Activated CD4-positive, CD25-positive, alpha-beta regulatory T cell treated with anti-CD3 and anti-CD28 coated beads, Interleukin-2, amount 50 U/mL, for 72 hours (primary cell): ENCODE measurements around the gene ST3GAL3.

Experiments
- DNase-seq: peaks from one replicate; pipeline ENCODE4 v3.0.0; 2021

ST3GAL3 gene

GRCh38 chr1:43707190-43708001 is at the start of gene ST3GAL3:
Gene ST3GAL3 (plus strand): TSS chr1:43707536. CDS start chr1:43736263, 28,727 bp downstream.
- DNase-seq, result peak; percentile 93

- no peak for DNase-seq
These were observed 47.8 kb upstream of the ST3GAL3 start for GRCh38 chr1:43659212-43660166.

- no peak for DNase-seq
These were observed 47.0 kb upstream of the ST3GAL3 start for GRCh38 chr1:43660355-43660754.

GRCh38 chr1:43664369-43664768 is 43.0 kb upstream of the ST3GAL3 start:
- no peak for DNase-seq

- DNase-seq, result no peak
These were observed 40.7 kb upstream of the ST3GAL3 start for GRCh38 chr1:43666608-43667007.

GRCh38 chr1:43668956-43669355 is 38.4 kb upstream of the ST3GAL3 start:
- no peak for DNase-seq

- DNase-seq, result no peak
These were observed 37.5 kb upstream of the ST3GAL3 start for GRCh38 chr1:43669878-43670277.

GRCh38 chr1:43671193-43671592 is 36.1 kb upstream of the ST3GAL3 start:
- no peak for DNase-seq

GRCh38 chr1:43671626-43672330 is 35.6 kb upstream of the ST3GAL3 start:
- DNase-seq, result no peak

GRCh38 chr1:43673261-43673660 is 34.1 kb upstream of the ST3GAL3 start:
- no peak for DNase-seq

GRCh38 chr1:43678940-43679339 is 28.4 kb upstream of the ST3GAL3 start:
- no peak for DNase-seq

GRCh38 chr1:43683560-43683959 is 23.8 kb upstream of the ST3GAL3 start:
- DNase-seq, result no peak

- no peak for DNase-seq
These were observed 20.5 kb upstream of the ST3GAL3 start for GRCh38 chr1:43686801-43687200.

GRCh38 chr1:43687301-43688108 is 19.8 kb upstream of the ST3GAL3 start:
- no peak for DNase-seq

- DNase-seq, result no peak
These were observed 19.3 kb upstream of the ST3GAL3 start for GRCh38 chr1:43688109-43688387.

- no peak for DNase-seq
These were observed 18.7 kb upstream of the ST3GAL3 start for GRCh38 chr1:43688594-43689000.

GRCh38 chr1:43689289-43689688 is 18.0 kb upstream of the ST3GAL3 start:
- no peak for DNase-seq

- no peak for DNase-seq
These were observed 15.2 kb upstream of the ST3GAL3 start for GRCh38 chr1:43691871-43692815.

GRCh38 chr1:43693371-43693770 is 14.0 kb upstream of the ST3GAL3 start:
- DNase-seq, result no peak

GRCh38 chr1:43699281-43699680 is 8.1 kb upstream of the ST3GAL3 start:
- no peak for DNase-seq

GRCh38 chr1:43703836-43704235 is 3.5 kb upstream of the ST3GAL3 start:
- no peak for DNase-seq
